ENCODE measurements around the gene MED15.

MED15 gene

DNA sequence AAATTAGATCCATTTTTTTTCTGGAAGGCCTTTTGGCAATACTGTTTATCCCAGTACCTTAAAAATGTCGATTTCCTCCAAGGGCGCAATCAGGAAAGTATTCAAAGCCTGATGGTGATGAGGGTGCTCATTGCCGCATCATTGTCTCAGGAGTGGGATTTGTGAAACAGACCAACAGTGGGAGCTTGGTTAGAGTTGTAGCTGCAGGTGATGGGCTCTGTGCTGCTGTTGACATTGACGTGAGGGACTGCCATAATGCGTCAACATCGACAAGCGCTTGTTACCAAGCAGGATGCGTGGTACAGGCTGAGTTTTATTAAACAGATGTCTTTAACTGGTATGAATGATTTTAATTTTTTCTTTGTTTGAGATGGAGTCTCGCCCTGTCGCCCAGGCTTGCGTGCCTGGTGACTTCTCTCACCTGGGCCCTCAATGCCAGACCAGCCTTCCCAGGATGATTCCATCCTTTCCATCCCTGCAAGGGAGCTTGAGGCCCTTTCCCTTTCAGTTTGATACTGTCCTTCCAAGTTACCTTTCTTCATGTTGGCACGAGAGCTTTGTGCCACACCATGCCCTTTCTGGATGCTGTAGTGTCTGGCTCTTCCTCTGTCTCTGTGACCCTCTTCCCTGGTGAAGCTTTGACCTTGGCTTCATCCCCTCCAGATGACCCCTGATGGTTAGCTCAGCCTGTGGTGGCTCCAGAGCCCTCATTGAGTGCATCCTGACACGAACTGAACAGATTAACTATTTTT is 10.6 kb downstream of the MED15 start:
- Histone ChIP-seq H3K4me3 (ENCODE audit: low read length, poor library complexity, severe bottlenecking) (no peak overlapping the region), H3K9ac (ENCODE audit: low read depth, low read length, poor library complexity, severe bottlenecking) (no peak overlapping the region), H3K9me2 (replicated peaks; ENCODE audit: low read depth, low read length) (no peaks in the 10 kb centered on the region), H3K4me2 (ENCODE audit: low read depth, low read length, poor library complexity, severe bottlenecking) (no peak overlapping the region), H2AFZ (ENCODE audit: low read length) (no peak overlapping the region), H3K4me1 (ENCODE audit: insufficient read depth, low read length, poor library complexity, severe bottlenecking) (peaks cover 22% of the 10 kb centered on the region), H4K20me1 (ENCODE audit: insufficient read depth, low read length, poor library complexity, severe bottlenecking) (peaks cover 84% of the 10 kb centered on the region), H3K79me2 (ENCODE audit: insufficient read depth, low read length) (peaks cover 93% of the 10 kb centered on the region), H3K36me3 (ENCODE audit: insufficient read depth, low read length) (peaks cover 41% of the 10 kb centered on the region; the same call in 1 of the 2 replicates), H3K9me3 (ENCODE audit: insufficient read depth, low read depth, low read length) (no peaks in the 10 kb centered on the region), H3F3A (ENCODE audit: low read depth) (no peaks in the 10 kb centered on the region), H3K27me3 (ENCODE audit: insufficient read depth, low read length, poor library complexity, severe bottlenecking) (no peaks in the 10 kb centered on the region)
- TF ChIP-seq, protein P1, sequence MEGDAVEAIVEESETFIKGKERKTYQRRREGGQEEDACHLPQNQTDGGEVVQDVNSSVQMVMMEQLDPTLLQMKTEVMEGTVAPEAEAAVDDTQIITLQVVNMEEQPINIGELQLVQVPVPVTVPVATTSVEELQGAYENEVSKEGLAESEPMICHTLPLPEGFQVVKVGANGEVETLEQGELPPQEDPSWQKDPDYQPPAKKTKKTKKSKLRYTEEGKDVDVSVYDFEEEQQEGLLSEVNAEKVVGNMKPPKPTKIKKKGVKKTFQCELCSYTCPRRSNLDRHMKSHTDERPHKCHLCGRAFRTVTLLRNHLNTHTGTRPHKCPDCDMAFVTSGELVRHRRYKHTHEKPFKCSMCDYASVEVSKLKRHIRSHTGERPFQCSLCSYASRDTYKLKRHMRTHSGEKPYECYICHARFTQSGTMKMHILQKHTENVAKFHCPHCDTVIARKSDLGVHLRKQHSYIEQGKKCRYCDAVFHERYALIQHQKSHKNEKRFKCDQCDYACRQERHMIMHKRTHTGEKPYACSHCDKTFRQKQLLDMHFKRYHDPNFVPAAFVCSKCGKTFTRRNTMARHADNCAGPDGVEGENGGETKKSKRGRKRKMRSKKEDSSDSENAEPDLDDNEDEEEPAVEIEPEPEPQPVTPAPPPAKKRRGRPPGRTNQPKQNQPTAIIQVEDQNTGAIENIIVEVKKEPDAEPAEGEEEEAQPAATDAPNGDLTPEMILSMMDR (conservative IDR thresholded peaks at IDR 0.05; ENCODE audit: low read length) = no peak
- no peak for TF ChIP-seq EZH2phosphoT487 (IDR thresholded peaks at IDR 0.05; ENCODE audit: borderline replicate concordance)

DNA sequence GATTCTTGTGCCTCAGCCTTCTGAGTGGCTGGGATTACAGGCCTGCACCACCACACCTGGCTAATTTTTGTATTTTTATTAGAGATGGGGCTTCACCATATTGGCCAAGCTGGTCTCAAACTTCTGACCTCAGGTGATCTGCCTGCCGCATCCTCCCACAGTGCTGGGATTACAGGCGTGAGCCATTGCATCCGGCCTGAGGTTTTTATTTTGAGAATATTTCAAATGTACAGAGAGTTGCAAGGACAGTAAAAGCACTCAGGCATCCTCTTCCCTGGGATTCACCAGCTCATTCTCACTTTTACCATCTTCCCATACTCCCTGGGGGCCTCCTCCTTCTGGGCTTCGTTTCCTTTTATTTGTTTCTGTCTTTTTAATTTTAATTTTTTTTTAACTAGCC is 12.1 kb downstream of the MED15 start:
- H3F3A ChIP-seq (ENCODE audit: low read depth) = no peaks in the 10 kb centered on the region
- no peak overlapping the region for H3K4me2 ChIP-seq (ENCODE audit: low read depth, low read length, poor library complexity, severe bottlenecking)
- H3K4me1 ChIP-seq (ENCODE audit: insufficient read depth, low read length, poor library complexity, severe bottlenecking) = peaks cover 33% of the 10 kb centered on the region
- no peak for TF ChIP-seq EZH2phosphoT487 (IDR thresholded peaks at IDR 0.05; ENCODE audit: borderline replicate concordance)
- TF ChIP-seq, protein P1 (conservative IDR thresholded peaks at IDR 0.05; ENCODE audit: low read length) = no peak
- H3K79me2 ChIP-seq (ENCODE audit: insufficient read depth, low read length) = peaks cover 93% of the 10 kb centered on the region
- H2AFZ ChIP-seq (ENCODE audit: low read length) = no peak overlapping the region
- peaks cover 83% of the 10 kb centered on the region for H4K20me1 ChIP-seq (ENCODE audit: insufficient read depth, low read length, poor library complexity, severe bottlenecking)
- no peaks in the 10 kb centered on the region for H3K9me2 ChIP-seq (replicated peaks; ENCODE audit: low read depth, low read length)
- H3K27me3 ChIP-seq (ENCODE audit: insufficient read depth, low read length, poor library complexity, severe bottlenecking) = no peaks in the 10 kb centered on the region
- no peak overlapping the region for H3K4me3 ChIP-seq (ENCODE audit: low read length, poor library complexity, severe bottlenecking)
- H3K9ac ChIP-seq (ENCODE audit: low read depth, low read length, poor library complexity, severe bottlenecking) = no peak overlapping the region
- H3K36me3 ChIP-seq (ENCODE audit: insufficient read depth, low read length) = peaks cover 35% of the 10 kb centered on the region; the same call in 1 of the 2 replicates
- H3K9me3 ChIP-seq (ENCODE audit: insufficient read depth, low read depth, low read length) = no peaks in the 10 kb centered on the region

DNA sequence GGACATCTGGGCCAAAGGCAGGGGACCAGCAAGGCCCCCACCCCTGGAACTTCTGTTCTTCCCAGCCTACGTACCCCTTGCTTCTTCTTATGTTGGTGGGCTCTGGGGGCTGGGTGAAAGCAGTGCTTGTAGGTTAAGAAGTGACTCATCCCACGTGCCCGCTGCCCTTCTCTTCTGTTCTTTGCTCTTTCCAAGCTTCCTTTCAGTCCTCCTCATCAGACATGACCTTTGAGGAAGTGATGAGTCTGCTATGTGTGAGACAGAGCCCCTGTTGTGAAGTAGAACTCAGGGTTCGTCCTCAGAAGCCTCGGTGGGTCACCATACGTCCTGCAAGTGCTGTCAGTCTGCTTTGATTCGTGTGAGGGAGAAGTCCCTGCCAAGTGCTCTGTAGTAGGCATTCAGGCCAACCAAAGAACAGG is 12.7 kb downstream of the MED15 start:
- Histone ChIP-seq H4K20me1 (ENCODE audit: insufficient read depth, low read length, poor library complexity, severe bottlenecking) (peaks cover 77% of the 10 kb centered on the region), H3K9ac (ENCODE audit: low read depth, low read length, poor library complexity, severe bottlenecking) (no peak overlapping the region), H2AFZ (ENCODE audit: low read length) (no peak overlapping the region), H3F3A (ENCODE audit: low read depth) (no peaks in the 10 kb centered on the region), H3K79me2 (ENCODE audit: insufficient read depth, low read length) (peaks cover 93% of the 10 kb centered on the region), H3K27me3 (ENCODE audit: insufficient read depth, low read length, poor library complexity, severe bottlenecking) (no peaks in the 10 kb centered on the region), H3K9me2 (replicated peaks; ENCODE audit: low read depth, low read length) (no peaks in the 10 kb centered on the region), H3K4me3 (ENCODE audit: low read length, poor library complexity, severe bottlenecking) (no peak overlapping the region), H3K4me1 (ENCODE audit: insufficient read depth, low read length, poor library complexity, severe bottlenecking) (peaks cover 28% of the 10 kb centered on the region), H3K4me2 (ENCODE audit: low read depth, low read length, poor library complexity, severe bottlenecking) (no peak overlapping the region), H3K36me3 (ENCODE audit: insufficient read depth, low read length) (peaks cover 31% of the 10 kb centered on the region; the same call in 1 of the 2 replicates), H3K9me3 (ENCODE audit: insufficient read depth, low read depth, low read length) (no peaks in the 10 kb centered on the region)
- TF ChIP-seq, protein P1 (conservative IDR thresholded peaks at IDR 0.05; ENCODE audit: low read length) = no peak
- TF ChIP-seq EZH2phosphoT487 (IDR thresholded peaks at IDR 0.05; ENCODE audit: borderline replicate concordance) = no peak
